H1 (cell line): ENCODE data around the gene FANK1. TPM values are rescaled to one million over a fixed set of nuclear protein-coding genes. Genes with fewer than 3 reads are reported as not detected.

Source experiments
- BCL11A ChIP-seq, 2 experiments: IDR thresholded peaks; one replicate each; pipeline ENCODE4 v1.6.1; 2011; ENCODE audit warnings: low read depth in 2 of 2, low read length in 2 of 2, mild to moderate bottlenecking in 2 of 2
- GABPA ChIP-seq: IDR thresholded peaks from 2 replicates; pipeline ENCODE4 v1.6.1; 2011; ENCODE audit warnings: mild to moderate bottlenecking, low read length, moderate library complexity, borderline replicate concordance; ENCODE audit not compliant: insufficient read depth
- JUN ChIP-seq: IDR thresholded peaks from 2 replicates; pipeline ENCODE4 v1.6.1; 2011; ENCODE audit warnings: low read depth, mild to moderate bottlenecking, improper control_type of control experiment, low read length
- KDM5A ChIP-seq: fragments of 200-600 bp; IDR thresholded peaks from 2 replicates; pipeline ENCODE4 v1.7.1; 2012; ENCODE audit warnings: mild to moderate bottlenecking, low read length, inconsistent platforms, mixed read lengths
- POLR2A ChIP-seq, 2 experiments: IDR thresholded peaks; 1 replicate in 1 of 2; 2 replicates in 1 of 2; pipeline ENCODE4 v1.6.1; 2011; ENCODE audit warnings: low read depth in 2 of 2, low read length in 2 of 2, mild to moderate bottlenecking in 2 of 2; ENCODE audit errors: control extremely low read depth in 1 of 2
- SP2 ChIP-seq: IDR thresholded peaks from 2 replicates; pipeline ENCODE4 v1.6.1; 2012; ENCODE audit warnings: mild to moderate bottlenecking, low read length, inconsistent platforms
- TAF7 ChIP-seq: optimal IDR thresholded peaks from 2 replicates; pipeline ENCODE3; 2011; ENCODE audit warnings: low read depth, mild to moderate bottlenecking, inconsistent platforms, low read length, moderate library complexity, borderline replicate concordance
- TEAD4 ChIP-seq: IDR thresholded peaks from 2 replicates; pipeline ENCODE4 v1.6.1; 2012; ENCODE audit warnings: low read depth, low read length, inconsistent platforms, mixed read lengths
- polyA plus RNA-seq, 7 experiments: library from polyadenylated mRNA; depleted of rRNA in 3 of 7; stranded (reverse) in 5 of 7; unstranded in 2 of 7; fragments of >200 nt in 5 of 7; fragments of 200-250 nt in 2 of 7; gene quantifications; 1 replicate in 5 of 7; 2 replicates in 1 of 7; 4 replicates in 1 of 7; pipeline versions ENCODE4 v1.2.1 to v1.2.3, GENCODE V29; 2011 to 2013; ENCODE audit warnings: missing spikeins in 2 of 7, mixed read lengths in 2 of 7
- total RNA-seq: library from RNA; stranded (reverse); fragmentation: NEBNext Ultra II Directional; extraction: Animal tissue kit (Norgen Biotek cat#: 25700); gene quantifications from 2 replicates; pipeline ENCODE4 v1.2.1, GENCODE V29; 2021
- TF ChIP-seq, protein P1 (sequence below), 3 experiments: IDR thresholded peaks; 1 replicate in 2 of 3; 2 replicates in 1 of 3; pipeline versions ENCODE4 v1.5.1 to v1.6.1; 2011; ENCODE audit warnings: low read length in 3 of 3, mild to moderate bottlenecking in 3 of 3, inconsistent platforms in 2 of 3, low read depth in 1 of 3, moderate library complexity in 1 of 3; ENCODE audit not compliant: insufficient read depth in 1 of 3; ENCODE audit errors: control extremely low read depth in 1 of 3

Gene FANK1
- total and polyA plus RNA-seq, 2 of the 8 experiments (the other 6 are each of a cell fraction or from before 2014, with no cell fraction given) = 1.2 TPM; not detected in 1

DNA sequence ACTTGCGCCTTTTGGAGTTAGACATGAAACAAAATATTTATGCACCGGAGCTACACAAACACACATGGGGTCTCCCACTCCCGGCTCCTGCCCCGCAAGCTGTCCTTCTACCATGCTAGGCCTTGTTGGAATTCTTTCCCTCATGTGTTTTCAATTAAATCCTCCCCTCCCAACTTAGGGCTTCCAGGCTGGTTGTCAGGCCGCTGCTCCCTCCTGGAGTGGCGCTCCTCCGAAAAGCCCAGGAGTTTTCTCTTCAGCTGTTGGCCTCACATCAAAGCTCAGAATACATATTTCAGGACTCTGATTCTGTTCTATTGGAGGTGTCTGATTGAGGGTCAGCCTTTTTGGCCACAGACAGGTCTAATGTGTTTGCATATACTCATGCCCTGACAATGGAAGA lies 113.3 kb downstream of the FANK1 start (continued):
- TF ChIP-seq, protein P1, sequence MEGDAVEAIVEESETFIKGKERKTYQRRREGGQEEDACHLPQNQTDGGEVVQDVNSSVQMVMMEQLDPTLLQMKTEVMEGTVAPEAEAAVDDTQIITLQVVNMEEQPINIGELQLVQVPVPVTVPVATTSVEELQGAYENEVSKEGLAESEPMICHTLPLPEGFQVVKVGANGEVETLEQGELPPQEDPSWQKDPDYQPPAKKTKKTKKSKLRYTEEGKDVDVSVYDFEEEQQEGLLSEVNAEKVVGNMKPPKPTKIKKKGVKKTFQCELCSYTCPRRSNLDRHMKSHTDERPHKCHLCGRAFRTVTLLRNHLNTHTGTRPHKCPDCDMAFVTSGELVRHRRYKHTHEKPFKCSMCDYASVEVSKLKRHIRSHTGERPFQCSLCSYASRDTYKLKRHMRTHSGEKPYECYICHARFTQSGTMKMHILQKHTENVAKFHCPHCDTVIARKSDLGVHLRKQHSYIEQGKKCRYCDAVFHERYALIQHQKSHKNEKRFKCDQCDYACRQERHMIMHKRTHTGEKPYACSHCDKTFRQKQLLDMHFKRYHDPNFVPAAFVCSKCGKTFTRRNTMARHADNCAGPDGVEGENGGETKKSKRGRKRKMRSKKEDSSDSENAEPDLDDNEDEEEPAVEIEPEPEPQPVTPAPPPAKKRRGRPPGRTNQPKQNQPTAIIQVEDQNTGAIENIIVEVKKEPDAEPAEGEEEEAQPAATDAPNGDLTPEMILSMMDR (IDR thresholded peaks at IDR 0.05; ENCODE audit: control extremely low read depth in 1 of 3, insufficient read depth in 1 of 3, low read depth in 1 of 3, low read length in 3 of 3) = no peak
- TF ChIP-seq TAF7 (no peak), KDM5A (no peak), GABPA (no peak), BCL11A (IDR thresholded peaks at IDR 0.05; ENCODE audit: low read depth in 2 of 2, low read length in 2 of 2) (no peak), TEAD4 (no peak), SP2 (no peak), POLR2A (IDR thresholded peaks at IDR 0.05; ENCODE audit: control extremely low read depth in 1 of 2, low read depth in 2 of 2, low read length in 2 of 2) (no peak), JUN (no peak)
- TF ChIP-seq, all 59 proteins: peak for 0
